Effector CD8-positive, alpha-beta T cell (primary cell): ENCODE measurements around the gene RHBDF1.

Experiments used
- DNase-seq: peaks from one replicate; lab custom pipeline; 2025; lab: John Stamatoyannopoulos, UW

The RHBDF1 gene

GRCh38 chr16:74747-75334 lies 2.4 kb upstream of the RHBDF1 start:
- DNase-seq, result no peak

- DNase-seq, result no peak
Measured at GRCh38 chr16:74051-74746, 1.8 kb upstream of the RHBDF1 start.

- DNase-seq, result no peak
Measured at GRCh38 chr16:71540-72401, 660 bp downstream of the RHBDF1 start.

DNA sequence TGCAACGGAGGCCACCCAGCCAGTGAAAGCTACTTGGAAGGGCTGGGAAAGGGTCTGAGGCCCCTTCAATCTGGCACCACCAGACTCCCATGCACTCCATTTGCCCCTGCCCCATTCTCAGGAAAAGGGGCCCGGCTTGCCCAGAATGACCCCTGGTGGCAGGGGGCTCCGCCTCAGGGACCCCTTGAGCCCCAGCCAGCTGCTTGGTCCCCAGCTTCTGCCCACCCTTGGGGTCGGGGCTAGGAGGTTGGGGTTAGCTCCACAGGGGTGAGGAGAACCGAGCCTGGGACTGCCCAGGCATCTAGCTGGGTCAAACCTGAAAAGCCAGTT lies 1.3 kb downstream of the RHBDF1 start:
- no peak for DNase-seq

GRCh38 chr16:69181-69580 lies 3.2 kb downstream of the RHBDF1 start:
- no peak for DNase-seq

- no peak for DNase-seq
Measured at GRCh38 chr16:67884-68789, 4.3 kb downstream of the RHBDF1 start.

- DNase-seq, result no peak
Measured at GRCh38 chr16:67183-67791, 5.1 kb downstream of the RHBDF1 start.

- no peak for DNase-seq
Measured at GRCh38 chr16:66309-67182, 5.9 kb downstream of the RHBDF1 start.

DNA sequence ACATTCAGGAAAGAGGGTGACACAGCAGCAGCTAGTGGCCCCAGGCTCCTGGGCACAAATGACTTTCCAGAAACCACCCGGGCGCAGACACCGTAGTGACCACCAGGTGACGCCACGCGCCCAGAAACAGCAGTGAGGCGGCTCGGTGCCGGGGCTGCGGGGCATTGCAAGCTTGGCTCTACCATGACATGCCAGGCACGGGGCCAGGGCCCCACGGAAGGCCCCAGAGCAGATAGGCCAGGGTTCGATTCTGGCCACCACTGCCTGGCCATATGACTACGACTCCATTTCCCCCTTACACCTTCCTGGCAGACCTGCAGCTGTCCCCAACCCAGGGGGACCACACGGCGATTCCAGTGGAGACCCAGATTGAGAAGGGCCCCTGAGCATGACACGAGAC lies 6.7 kb downstream of the RHBDF1 start:
- DNase-seq, result peak; percentile 72

- DNase-seq, result no peak
Measured at GRCh38 chr16:64914-65255, 7.5 kb downstream of the RHBDF1 start.

- no peak for DNase-seq
Measured at GRCh38 chr16:63998-64913, 8.2 kb downstream of the RHBDF1 start.

GRCh38 chr16:63466-63865 lies 9.0 kb downstream of the RHBDF1 start:
- no peak for DNase-seq

GRCh38 chr16:62968-63391 lies 9.5 kb downstream of the RHBDF1 start:
- no peak for DNase-seq

DNA sequence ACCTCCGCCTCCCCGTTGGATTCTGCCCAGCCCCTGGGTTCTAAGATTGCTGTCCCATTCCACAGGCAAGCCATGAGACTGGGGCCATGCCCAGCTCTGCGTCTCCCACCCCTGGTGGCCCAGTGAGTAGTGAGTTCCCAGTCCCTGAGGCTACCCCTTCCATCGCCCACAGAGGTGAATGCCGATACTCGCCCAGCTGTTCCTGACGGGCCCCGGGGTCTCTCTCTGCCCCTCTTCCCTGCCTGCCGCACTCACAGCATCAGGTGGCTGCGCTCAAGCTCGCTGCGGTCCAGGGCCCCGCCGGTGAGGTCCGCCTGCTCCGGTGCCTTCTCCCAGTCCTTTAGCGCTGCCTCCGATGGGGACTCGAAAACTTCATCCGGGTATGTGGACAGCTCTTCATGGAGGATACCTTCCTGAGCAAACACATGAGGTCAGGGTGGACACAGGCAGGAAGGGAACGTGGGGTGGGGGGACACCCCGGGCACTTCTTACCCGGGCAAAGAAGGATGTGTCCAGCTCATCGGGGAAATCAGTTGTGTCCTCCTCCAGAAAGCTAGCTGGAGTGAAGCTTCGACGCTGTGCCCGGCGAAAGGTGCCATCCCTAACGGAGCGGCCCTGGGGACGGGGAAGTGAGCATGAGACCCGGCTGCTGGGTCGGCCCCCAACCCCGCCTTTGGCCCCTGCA lies 10.0 kb downstream of the RHBDF1 start:
- no peak for DNase-seq

DNA sequence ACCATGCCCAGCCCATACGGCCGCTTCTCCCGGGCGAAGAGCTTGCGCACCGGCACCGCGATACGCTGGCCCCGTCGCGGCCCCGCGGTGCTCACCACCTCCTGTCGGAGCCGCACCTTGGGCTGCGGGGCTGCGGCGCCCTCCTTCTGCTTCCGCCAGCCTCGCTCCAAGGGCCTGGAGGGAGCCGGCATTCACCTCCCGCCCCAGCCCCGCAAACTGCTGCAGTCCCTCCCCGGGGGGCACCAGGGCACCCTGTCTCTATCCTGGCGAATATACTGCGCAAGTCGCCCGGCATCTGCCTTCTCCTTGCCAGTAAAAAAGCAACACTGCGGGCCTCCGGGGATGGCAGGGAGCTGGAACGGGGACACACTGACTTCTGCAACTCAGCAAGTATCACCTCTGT lies 10.6 kb downstream of the RHBDF1 start:
- DNase-seq, result no peak

GRCh38 chr16:60929-61878 lies 11.2 kb downstream of the RHBDF1 start:
- no peak for DNase-seq

GRCh38 chr16:60166-60565 lies 12.3 kb downstream of the RHBDF1 start:
- DNase-seq, result no peak
